IPS-15b (cell line): ENCODE data around the gene CAVIN4.

Experiments
- H3K27me3 ChIP-seq: one replicate; pipeline ENCODE4 v1.6.1; 2013; ENCODE audit warnings: low read length; ENCODE audit not compliant: control insufficient read depth, insufficient read depth
- H3K36me3 ChIP-seq: one replicate; pipeline ENCODE4 v1.6.1; 2013; ENCODE audit warnings: low read length; ENCODE audit not compliant: control insufficient read depth, insufficient read depth
- H3K4me1 ChIP-seq: one replicate; pipeline ENCODE4 v1.6.1; 2013; ENCODE audit warnings: mild to moderate bottlenecking, low read length; ENCODE audit not compliant: control insufficient read depth, insufficient read depth
- H3K4me3 ChIP-seq: one replicate; pipeline ENCODE4 v1.5.1; 2013; ENCODE audit warnings: low read depth, low read length
- H3K9ac ChIP-seq: one replicate; pipeline ENCODE4 v1.6.1; 2013; ENCODE audit warnings: low read depth, mild to moderate bottlenecking, low read length
- H3K9me3 ChIP-seq: one replicate; pipeline ENCODE4 v1.6.1; 2013; ENCODE audit warnings: mild to moderate bottlenecking, low read length; ENCODE audit not compliant: control insufficient read depth, insufficient read depth

Gene CAVIN4

DNA sequence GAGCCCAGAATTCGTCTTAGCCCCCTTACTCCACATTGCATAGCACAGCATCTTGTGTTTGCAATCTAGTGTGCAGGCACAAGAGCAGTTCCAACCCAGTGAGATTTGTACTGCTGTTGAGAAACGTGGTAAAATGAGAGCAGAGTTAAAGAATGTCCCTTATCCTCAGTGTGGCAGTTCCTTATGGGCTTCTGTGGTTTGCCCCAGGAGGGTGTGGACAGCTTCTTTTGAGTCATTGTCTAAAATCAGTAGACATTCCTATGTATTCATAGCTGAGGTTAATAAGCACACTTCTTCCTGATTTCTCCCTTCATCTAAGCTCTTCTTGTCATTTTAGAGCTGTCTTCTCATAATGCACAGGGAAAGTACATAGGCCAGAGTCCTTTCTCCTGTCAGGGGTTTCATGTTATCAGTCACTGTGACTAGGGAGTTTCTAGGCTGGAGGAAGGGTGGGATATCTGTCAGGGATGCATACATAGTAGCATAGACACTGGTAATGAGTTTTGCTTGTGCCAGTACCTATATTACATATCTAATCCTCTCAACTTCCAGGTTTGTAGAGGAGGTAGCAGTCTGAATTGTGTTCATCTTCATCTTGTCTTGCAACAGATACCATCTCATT is 2.0 kb upstream of the CAVIN4 start:
- Histone ChIP-seq H3K27me3 (no peaks in the 10 kb centered on the region), H3K9ac (no peak overlapping the region), H3K4me3 (no peak overlapping the region), H3K36me3 (peaks cover 3% of the 10 kb centered on the region), H3K9me3 (no peaks in the 10 kb centered on the region), H3K4me1 (no peaks in the 10 kb centered on the region)

DNA sequence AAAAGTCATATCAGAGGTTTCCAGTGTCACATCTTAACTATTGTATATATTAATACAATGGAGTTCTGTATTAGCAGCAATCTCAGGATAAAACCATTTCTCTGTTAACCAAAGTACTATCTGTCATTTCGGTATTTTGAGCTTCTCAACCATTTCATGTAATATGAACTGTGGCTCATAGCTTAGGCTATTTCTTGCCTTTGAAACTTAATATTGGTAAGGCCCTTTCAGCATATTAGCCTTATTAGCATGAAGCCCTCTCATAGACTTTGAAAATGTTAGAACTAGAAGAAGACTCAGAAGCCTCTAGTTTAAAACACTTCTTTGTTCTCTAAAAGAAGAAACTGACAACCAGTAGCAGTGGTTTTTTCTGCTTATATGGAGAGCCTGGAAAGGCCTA is 731 bp downstream of the CAVIN4 start:
- Histone ChIP-seq H3K36me3 (peaks cover 3% of the 10 kb centered on the region), H3K4me3 (no peak overlapping the region), H3K4me1 (no peaks in the 10 kb centered on the region), H3K27me3 (no peaks in the 10 kb centered on the region), H3K9me3 (no peaks in the 10 kb centered on the region), H3K9ac (no peak overlapping the region)

DNA sequence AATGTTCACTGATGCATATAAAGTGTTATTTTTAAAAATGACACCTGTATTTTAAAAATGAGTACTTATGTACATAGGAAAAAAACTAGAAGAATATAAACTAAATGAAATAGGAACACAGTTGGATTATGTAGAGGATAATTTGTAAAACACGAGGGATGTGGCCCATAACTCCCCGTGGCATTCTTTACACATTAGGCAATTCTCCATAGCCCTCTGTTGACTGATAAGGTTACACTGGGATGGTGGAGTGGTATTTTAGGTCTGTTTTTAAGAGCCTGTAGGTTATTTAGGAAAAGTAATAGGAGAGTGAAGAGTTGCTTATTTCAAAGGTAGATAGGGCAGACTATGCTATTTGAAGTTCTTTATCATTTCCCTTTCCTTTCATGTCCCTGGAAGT is 1.8 kb downstream of the CAVIN4 start:
- H3K4me1 ChIP-seq = no peaks in the 10 kb centered on the region
- no peaks in the 10 kb centered on the region for H3K9me3 ChIP-seq
- no peak overlapping the region for H3K4me3 ChIP-seq
- no peak overlapping the region for H3K9ac ChIP-seq
- no peaks in the 10 kb centered on the region for H3K27me3 ChIP-seq
- peaks cover 3% of the 10 kb centered on the region for H3K36me3 ChIP-seq

DNA sequence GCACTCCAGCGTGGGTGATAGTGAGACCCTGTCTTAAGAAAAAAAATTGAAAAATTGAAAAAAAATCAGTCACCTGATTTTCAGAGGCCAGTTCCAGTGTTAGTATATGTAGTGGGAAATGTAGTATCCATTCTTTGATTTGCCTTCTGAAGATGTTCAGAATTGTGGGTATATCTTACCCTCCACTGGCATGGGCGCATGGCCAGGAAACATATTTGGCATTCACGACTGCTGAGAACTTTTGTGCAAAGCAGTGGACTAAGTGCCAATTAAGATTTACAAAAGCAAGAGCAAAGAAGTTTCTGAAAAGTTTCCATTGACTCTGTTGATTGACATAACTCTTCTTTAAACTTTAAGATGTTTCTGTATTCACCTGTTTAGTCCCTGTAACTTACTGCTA is 2.4 kb downstream of the CAVIN4 start:
- Histone ChIP-seq H3K36me3 (peaks cover 3% of the 10 kb centered on the region), H3K4me3 (no peak overlapping the region), H3K9ac (no peak overlapping the region), H3K4me1 (no peaks in the 10 kb centered on the region), H3K27me3 (no peaks in the 10 kb centered on the region), H3K9me3 (no peaks in the 10 kb centered on the region)

DNA sequence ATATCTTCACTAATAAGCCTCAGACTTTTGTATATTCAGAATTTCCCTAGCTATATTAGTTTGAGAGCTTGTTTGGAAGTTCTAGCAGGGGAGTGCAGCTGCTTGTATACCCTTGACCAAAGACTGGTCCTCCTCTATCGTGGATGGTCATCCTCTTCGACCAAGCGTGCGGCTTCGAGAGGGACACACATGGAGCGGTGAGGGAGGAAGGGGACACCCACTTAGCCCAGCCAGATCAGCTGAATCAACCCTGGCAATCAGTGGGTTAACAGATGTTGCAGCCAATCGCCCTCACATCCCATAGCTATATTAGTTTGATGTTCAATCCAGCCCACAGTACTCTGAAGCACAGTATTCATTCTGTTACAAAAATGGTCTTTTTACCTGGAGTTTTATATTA is 3.2 kb downstream of the CAVIN4 start:
- no peak overlapping the region for H3K4me3 ChIP-seq
- no peaks in the 10 kb centered on the region for H3K27me3 ChIP-seq
- H3K36me3 ChIP-seq = no peaks in the 10 kb centered on the region
- no peaks in the 10 kb centered on the region for H3K4me1 ChIP-seq
- H3K9ac ChIP-seq = no peak overlapping the region
- no peaks in the 10 kb centered on the region for H3K9me3 ChIP-seq

DNA sequence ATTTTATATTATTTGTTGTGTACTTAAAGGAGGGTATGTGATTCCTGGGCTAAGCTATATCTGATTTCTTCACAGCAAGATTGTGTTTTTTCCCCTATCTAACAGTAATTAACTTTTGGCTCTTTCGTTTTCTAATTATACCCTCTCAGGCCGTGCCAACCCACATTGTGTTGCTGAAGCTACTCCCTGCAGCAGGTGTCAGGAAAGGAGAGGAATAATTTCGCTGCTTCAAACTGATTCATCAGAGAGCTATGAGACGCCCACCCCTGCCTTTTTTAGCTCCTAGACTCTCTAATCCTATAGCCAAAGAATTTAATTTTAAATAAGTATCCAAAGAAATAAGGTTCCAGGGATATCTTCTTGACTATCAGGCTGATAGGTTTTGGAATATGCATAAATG is 3.8 kb downstream of the CAVIN4 start:
- H3K4me1 ChIP-seq = no peaks in the 10 kb centered on the region

DNA sequence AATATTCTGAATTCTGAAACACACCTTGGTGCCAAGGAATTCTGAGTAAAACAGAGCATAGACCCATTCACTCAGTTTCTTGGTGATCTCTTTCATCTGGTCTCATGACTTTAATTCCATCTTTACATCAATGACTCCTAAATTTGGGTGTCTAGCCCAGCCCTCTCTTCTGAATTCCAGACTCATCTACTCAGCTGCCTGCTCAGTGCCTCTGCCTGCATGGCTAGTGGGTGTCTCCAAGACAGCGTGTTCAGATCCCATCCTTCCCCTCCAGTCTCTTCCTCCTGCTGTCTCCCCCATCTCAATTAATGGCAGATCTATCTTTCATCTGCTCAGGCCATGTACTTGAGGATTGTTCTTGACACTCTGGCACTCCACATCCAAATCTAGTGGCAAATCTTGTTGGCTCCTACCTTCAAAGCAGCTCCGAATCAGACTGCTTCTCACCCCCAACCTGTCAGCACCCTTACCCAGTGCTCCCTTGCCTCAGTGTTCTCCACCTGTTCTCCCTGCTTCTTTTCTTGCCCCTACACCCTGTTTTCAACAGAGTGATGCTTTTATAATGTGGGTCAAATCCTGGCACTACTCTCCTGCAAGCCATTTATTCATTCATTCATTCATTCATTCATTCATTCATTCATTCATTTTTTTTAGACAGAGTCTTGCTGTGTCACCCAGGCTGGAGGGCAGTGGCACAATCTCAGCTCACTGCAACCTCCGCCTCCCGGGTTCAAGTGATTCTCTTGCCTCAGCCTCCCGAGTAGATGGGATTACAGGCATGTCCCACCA is 5.3 kb downstream of the CAVIN4 start:
- Histone ChIP-seq H3K27me3 (no peaks in the 10 kb centered on the region), H3K36me3 (no peaks in the 10 kb centered on the region), H3K9ac (no peak overlapping the region), H3K9me3 (no peaks in the 10 kb centered on the region), H3K4me3 (no peak overlapping the region), H3K4me1 (no peaks in the 10 kb centered on the region)

More for the DNA sequence above, 3.8 kb downstream of the CAVIN4 start:
- H3K9me3 ChIP-seq = no peaks in the 10 kb centered on the region
- no peaks in the 10 kb centered on the region for H3K36me3 ChIP-seq
- H3K4me3 ChIP-seq = no peak overlapping the region
- no peak overlapping the region for H3K9ac ChIP-seq
- H3K27me3 ChIP-seq = no peaks in the 10 kb centered on the region

DNA sequence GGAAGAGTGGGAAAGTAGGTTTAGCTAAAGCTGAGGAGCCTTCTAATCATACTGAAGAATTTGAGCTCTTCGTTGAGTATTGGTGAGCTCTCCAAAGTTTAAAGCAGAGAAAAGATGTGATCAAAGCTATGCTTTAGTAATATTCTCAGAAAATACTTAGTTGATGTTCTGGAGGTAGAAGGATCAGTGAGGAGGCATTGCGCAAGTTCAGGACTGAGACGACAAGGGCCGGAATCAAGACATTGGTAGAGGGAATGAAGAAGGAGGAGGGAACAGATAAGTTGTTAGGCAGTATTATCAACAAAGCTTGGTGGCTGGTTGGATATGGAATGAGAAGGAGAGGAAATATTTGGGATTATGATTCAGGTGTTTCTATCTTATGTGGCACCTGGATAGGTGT is 7.1 kb downstream of the CAVIN4 start:
- H3K4me3 ChIP-seq = no peak overlapping the region
- no peaks in the 10 kb centered on the region for H3K36me3 ChIP-seq
- H3K27me3 ChIP-seq = no peaks in the 10 kb centered on the region
- H3K9me3 ChIP-seq = no peaks in the 10 kb centered on the region
- no peaks in the 10 kb centered on the region for H3K4me1 ChIP-seq
- no peak overlapping the region for H3K9ac ChIP-seq

DNA sequence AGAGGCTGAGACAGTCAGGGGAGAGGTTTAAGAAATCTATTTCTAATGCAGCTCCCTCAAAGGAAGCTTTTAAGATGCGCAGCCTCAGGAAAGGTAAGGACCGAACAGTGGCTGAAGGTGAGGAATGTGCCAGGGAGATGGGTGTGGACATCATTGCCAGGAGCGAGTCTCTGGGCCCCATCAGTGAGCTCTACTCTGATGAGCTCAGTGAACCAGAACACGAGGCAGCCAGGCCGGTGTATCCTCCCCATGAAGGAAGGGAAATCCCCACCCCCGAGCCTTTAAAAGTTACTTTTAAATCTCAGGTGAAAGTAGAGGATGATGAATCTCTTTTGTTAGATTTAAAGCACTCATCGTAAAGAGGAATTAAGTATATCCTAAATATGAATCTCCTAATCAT is 8.2 kb downstream of the CAVIN4 start:
- H3K36me3 ChIP-seq = no peaks in the 10 kb centered on the region
- no peaks in the 10 kb centered on the region for H3K27me3 ChIP-seq
- no peaks in the 10 kb centered on the region for H3K4me1 ChIP-seq
- no peaks in the 10 kb centered on the region for H3K9me3 ChIP-seq
- no peak overlapping the region for H3K4me3 ChIP-seq
- H3K9ac ChIP-seq = no peak overlapping the region

DNA sequence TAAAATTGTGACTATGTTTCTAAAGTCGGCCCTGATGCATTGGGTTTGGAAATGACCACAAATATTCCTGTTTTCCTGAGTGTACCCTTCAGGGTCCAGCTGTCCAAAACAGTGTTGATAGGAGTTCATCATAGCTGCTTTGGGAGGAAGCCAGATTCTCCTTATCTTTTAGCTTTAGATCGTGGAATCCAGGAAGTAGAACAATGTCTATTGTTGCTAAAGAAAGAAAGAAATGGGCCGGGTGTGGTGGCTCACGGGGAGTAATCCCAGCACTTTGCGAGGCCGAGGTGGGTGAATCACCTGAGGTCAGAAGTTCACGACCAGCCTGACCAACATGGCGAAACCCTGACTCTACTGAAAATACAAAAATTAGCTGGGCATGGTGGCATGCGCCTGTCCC is 9.5 kb downstream of the CAVIN4 start:
- Histone ChIP-seq H3K4me3 (no peak overlapping the region), H3K9me3 (no peaks in the 10 kb centered on the region), H3K36me3 (no peaks in the 10 kb centered on the region), H3K9ac (no peak overlapping the region), H3K4me1 (no peaks in the 10 kb centered on the region), H3K27me3 (no peaks in the 10 kb centered on the region)

DNA sequence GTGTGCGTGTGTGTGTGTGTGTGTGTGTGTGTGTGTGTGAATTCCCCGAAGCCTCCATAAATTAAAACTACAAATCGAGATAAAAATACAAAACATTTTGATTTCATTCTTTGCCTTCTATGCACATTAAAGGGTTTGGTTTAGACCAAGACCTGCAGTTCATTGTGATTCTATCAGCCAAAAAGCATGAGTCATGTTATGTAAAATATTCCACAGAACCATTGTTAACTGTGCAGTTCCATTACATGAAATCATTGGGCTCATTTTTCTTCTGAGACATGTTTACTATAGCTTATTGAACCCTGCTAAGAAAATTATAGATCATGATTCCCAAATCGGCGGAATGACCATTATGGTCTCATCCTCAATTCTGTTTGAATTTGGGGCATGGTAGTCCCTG is 11.7 kb downstream of the CAVIN4 start:
- Histone ChIP-seq H3K9ac (no peak overlapping the region), H3K4me3 (no peak overlapping the region), H3K9me3 (no peaks in the 10 kb centered on the region), H3K36me3 (no peaks in the 10 kb centered on the region), H3K4me1 (no peaks in the 10 kb centered on the region), H3K27me3 (no peaks in the 10 kb centered on the region)

DNA sequence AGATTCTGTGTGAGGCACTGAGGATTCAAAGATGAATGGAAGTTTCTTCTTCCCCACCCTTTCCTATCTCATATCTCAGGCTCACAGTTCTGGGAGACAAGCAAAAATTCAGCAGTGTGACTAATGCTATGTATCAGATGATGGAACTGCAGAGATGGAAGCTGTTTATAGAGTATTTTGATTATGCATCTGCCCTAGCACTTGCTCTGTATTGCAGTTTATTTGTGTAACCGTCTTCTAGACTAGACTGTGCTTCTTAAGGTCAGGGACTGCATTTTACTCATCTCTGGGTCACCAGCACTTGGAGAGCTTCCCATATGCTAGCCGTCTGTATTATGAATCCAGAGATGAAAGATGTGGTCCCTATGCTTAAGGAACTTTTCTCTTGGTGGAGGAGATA is 12.6 kb downstream of the CAVIN4 start:
- H3K9ac ChIP-seq = no peak overlapping the region
- no peaks in the 10 kb centered on the region for H3K4me1 ChIP-seq
- H3K4me3 ChIP-seq = no peak overlapping the region
- no peaks in the 10 kb centered on the region for H3K9me3 ChIP-seq
- no peaks in the 10 kb centered on the region for H3K27me3 ChIP-seq
- no peaks in the 10 kb centered on the region for H3K36me3 ChIP-seq
